Measurements from ENCODE around the gene E2F4. TPM values are rescaled to one million over a fixed set of nuclear protein-coding genes. Genes with fewer than 3 reads are reported as not detected.
A peak's percentile ranks its signal among the peaks of the same experiment; 100 is the strongest.

The E2F4 gene
- total and polyA plus RNA-seq, 7 donors = 22.6 to 106 (median 46.6) TPM

GRCh38 chr16:67243481-67243880 lies 51.5 kb downstream of the E2F4 start:
- ATAC-seq (no peak), DNase-seq (peak in 1 of 2 donors; percentile 62)
- Histone ChIP-seq H3K36me3 (ENCODE audit: insufficient read depth in 1 of 2, low read depth in 1 of 2) (peaks cover 0 to 13% of the 10 kb centered on the region in 2 donors), H3K4me1 (peaks cover 72% of the 10 kb centered on the region), H3K9me3 (no peaks in the 10 kb centered on the region), H3K27me3 (ENCODE audit: insufficient read depth in 3 of 3, low read length in 2 of 3) (no peaks in the 10 kb centered on the region), H3K4me3 (peak overlapping the region; percentile 33), H3K27ac (peak overlapping the region; percentile 99)
- intact Hi-C loops (cut with DNase I) = no loop called here
- WGBS, 3 donors = 62 to 75% (median 63%) methylated on average over 4 of the region's 4 CpGs
- no peak for TF ChIP-seq CTCF (IDR thresholded peaks at IDR 0.05)

DNA sequence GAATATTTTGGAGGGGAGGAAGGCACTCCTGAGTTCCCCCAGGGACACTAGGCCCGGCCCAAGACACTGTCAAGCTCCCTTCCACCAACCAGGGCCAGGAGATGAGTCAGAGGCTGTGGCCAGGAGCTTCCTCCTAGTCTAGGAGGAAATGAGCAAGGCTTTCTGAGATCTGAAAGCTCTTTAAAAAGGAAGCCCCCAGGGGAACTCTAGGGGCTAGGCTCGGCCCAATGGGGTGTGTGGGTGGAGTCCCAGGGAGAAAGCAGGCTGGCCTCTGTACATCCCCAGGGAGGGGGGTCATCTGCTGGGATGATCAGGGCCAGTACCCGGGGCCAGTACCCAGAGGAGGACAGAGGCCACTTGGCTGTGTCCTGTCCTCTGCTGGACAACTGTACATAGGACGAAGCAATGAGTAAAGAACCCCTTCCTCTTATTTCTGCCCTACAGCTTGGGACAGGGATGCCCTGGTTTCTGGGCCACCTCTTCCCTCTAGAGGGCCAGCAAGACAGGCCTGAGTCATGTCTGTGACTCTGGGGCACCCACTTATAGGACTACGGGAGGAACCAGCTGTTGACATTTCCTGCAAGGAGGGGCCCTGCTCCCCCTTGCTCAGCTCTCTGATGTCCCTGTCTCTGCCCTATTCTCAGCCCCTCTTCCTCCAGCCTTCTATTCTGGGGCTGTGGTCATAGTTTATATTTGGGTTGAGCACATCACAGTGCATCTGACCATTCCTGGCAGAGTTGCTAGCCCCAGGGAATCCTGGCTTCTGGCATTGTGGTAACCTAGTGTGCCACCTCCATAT lies 52.6 kb downstream of the E2F4 start:
- peak; percentile 54 to 67 (median 62) for ATAC-seq
- peaks cover 0 to 2% of the 10 kb centered on the region in 2 donors for H3K36me3 ChIP-seq (ENCODE audit: insufficient read depth in 1 of 2, low read depth in 1 of 2)
- DNase-seq = peak; percentile 85 to 93
- WGBS, 3 donors = 2 to 3% (median 2%) methylated on average over 5 of the region's 5 CpGs
- H3K4me1 ChIP-seq = peaks cover 65% of the 10 kb centered on the region
- H3K27me3 ChIP-seq (ENCODE audit: insufficient read depth in 3 of 3, low read length in 2 of 3) = no peaks in the 10 kb centered on the region
- intact Hi-C loops (cut with DNase I) = no loop called here
- peak overlapping the region; percentile 99 for H3K27ac ChIP-seq
- TF ChIP-seq CTCF (IDR thresholded peaks at IDR 0.05) = peak; percentile 16
- H3K4me3 ChIP-seq = peak overlapping the region; percentile 94
- no peaks in the 10 kb centered on the region for H3K9me3 ChIP-seq

DNA sequence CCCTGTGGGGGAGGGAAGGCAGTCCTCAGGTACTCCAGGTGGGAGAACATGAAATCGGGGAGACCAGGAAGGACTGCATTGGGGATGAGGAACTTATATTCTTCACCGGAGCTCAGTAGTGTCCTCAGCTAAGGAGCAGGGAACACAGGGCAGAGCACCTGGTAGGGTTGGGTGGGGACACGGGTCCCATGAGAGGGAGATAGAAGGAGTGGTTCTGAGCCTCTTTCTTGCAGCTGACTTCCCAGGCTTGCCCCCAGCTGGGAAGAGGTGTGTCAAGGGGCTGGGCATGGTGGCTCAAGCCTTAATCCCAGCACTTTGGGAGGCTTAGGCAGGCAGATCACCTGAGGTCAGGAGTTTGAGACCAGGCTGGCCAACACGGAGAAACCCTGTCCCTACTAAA lies 53.2 kb downstream of the E2F4 start:
- intact Hi-C loops (cut with DNase I) = no loop called here
- no peaks in the 10 kb centered on the region for H3K27me3 ChIP-seq (ENCODE audit: insufficient read depth in 3 of 3, low read length in 2 of 3)
- H3K4me1 ChIP-seq = peaks cover 61% of the 10 kb centered on the region
- DNase-seq (peak; percentile 18 to 67), ATAC-seq (peak in 3 of 4 donors; percentile 4 to 9 (median 6))
- TF ChIP-seq CTCF (IDR thresholded peaks at IDR 0.05) = no peak
- H3K9me3 ChIP-seq = no peaks in the 10 kb centered on the region
- H3K27ac ChIP-seq = peak overlapping the region; percentile 99
- peak overlapping the region; percentile 94 for H3K4me3 ChIP-seq
- no peaks in the 10 kb centered on the region for H3K36me3 ChIP-seq (ENCODE audit: insufficient read depth in 1 of 2, low read depth in 1 of 2)
- WGBS, 3 donors = 19 to 42% (median 22%) methylated on average over 4 of the region's 4 CpGs

DNA sequence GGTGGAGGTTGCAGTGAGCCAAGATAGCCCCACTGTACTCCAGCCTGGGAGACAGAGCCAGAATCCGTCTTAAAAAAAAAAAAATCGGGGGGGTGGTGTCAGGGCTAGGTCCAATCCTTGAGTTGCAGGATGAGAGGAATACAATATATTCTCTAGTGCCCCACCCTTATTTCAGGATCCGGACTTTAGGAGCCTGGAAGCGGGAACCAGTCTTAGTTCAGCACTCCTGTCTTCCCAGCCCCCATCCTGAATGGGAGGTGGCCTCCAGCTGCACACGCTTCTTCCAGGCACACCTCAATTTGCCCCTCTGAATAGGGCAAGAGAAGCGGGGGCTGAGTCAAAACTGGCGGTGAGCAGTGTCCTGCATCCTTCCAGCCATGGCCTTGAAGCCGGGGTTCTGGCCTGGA lies 53.7 kb downstream of the E2F4 start:
- intact Hi-C loops (cut with DNase I) = no loop called here
- Histone ChIP-seq H3K27ac (peak overlapping the region; percentile 99), H3K4me1 (peaks cover 56% of the 10 kb centered on the region), H3K9me3 (no peaks in the 10 kb centered on the region), H3K27me3 (ENCODE audit: insufficient read depth in 3 of 3, low read length in 2 of 3) (no peaks in the 10 kb centered on the region), H3K36me3 (ENCODE audit: insufficient read depth in 1 of 2, low read depth in 1 of 2) (no peaks in the 10 kb centered on the region), H3K4me3 (peak overlapping the region; percentile 94)
- DNase-seq = no peak
- TF ChIP-seq CTCF (IDR thresholded peaks at IDR 0.05) = no peak
- WGBS, 3 donors = 2 to 3% (median 3%) methylated on average over 8 of the region's 8 CpGs
- ATAC-seq = peak; percentile 5 to 16 (median 10)
